ENCODE results near the gene TEDC1. TPM values are rescaled to one million over a fixed set of nuclear protein-coding genes. Genes with fewer than 3 reads are reported as not detected.

Gene TEDC1
- polyA plus RNA-seq, 1 donor from 2014 or later, result 11.8 TPM

- H3K9me3 Mint-ChIP-seq, result no peaks in the 10 kb centered on the region
- H3K4me1 Mint-ChIP-seq, result no peaks in the 10 kb centered on the region
- no peaks in the 10 kb centered on the region for H3K36me3 Mint-ChIP-seq
- no peak overlapping the region for H3K27ac Mint-ChIP-seq
- H3K4me3 Mint-ChIP-seq, result no peak overlapping the region
- H3K27me3 Mint-ChIP-seq, result no peaks in the 10 kb centered on the region
These were observed 23.0 kb upstream of the TEDC1 start for GRCh38 chr14:105467942-105468471.

GRCh38 chr14:105468621-105469241 lies 22.3 kb upstream of the TEDC1 start:
- no peaks in the 10 kb centered on the region for H3K9me3 Mint-ChIP-seq
- H3K27me3 Mint-ChIP-seq, result no peaks in the 10 kb centered on the region
- no peak overlapping the region for H3K4me3 Mint-ChIP-seq
- no peaks in the 10 kb centered on the region for H3K4me1 Mint-ChIP-seq
- no peaks in the 10 kb centered on the region for H3K36me3 Mint-ChIP-seq
- H3K27ac Mint-ChIP-seq, result no peak overlapping the region

- Mint-ChIP-seq H3K9me3 (no peaks in the 10 kb centered on the region), H3K27ac (no peak overlapping the region), H3K4me3 (peak overlapping the region in 1 of 4 donors; percentile 12), H3K27me3 (no peaks in the 10 kb centered on the region), H3K4me1 (no peaks in the 10 kb centered on the region), H3K36me3 (no peaks in the 10 kb centered on the region)
These were observed 21.3 kb upstream of the TEDC1 start for GRCh38 chr14:105469456-105470349.

- no peak overlapping the region for H3K27ac Mint-ChIP-seq
- no peaks in the 10 kb centered on the region for H3K9me3 Mint-ChIP-seq
- no peaks in the 10 kb centered on the region for H3K4me1 Mint-ChIP-seq
- H3K36me3 Mint-ChIP-seq, result no peaks in the 10 kb centered on the region
- H3K4me3 Mint-ChIP-seq, result no peak overlapping the region
- H3K27me3 Mint-ChIP-seq, result peaks cover 2% of the 10 kb centered on the region
These were observed 20.4 kb upstream of the TEDC1 start for GRCh38 chr14:105470350-105471296.

- no peaks in the 10 kb centered on the region for H3K36me3 Mint-ChIP-seq
- H3K9me3 Mint-ChIP-seq, result no peaks in the 10 kb centered on the region
- no peak overlapping the region for H3K27ac Mint-ChIP-seq
- H3K4me3 Mint-ChIP-seq, result no peak overlapping the region
- no peaks in the 10 kb centered on the region for H3K4me1 Mint-ChIP-seq
- H3K27me3 Mint-ChIP-seq, result peaks cover 3% of the 10 kb centered on the region
These were observed 19.7 kb upstream of the TEDC1 start for GRCh38 chr14:105471297-105471821.

- Mint-ChIP-seq H3K36me3 (no peaks in the 10 kb centered on the region), H3K27me3 (peaks cover 3% of the 10 kb centered on the region), H3K9me3 (no peaks in the 10 kb centered on the region), H3K27ac (no peak overlapping the region), H3K4me3 (no peak overlapping the region), H3K4me1 (peaks cover 0 to 2% (median 0%) of the 10 kb centered on the region in 3 donors)
These were observed 19.1 kb upstream of the TEDC1 start for GRCh38 chr14:105471823-105472485.

GRCh38 chr14:105472486-105472991 lies 18.5 kb upstream of the TEDC1 start:
- Mint-ChIP-seq H3K36me3 (no peaks in the 10 kb centered on the region), H3K27me3 (peaks cover 7% of the 10 kb centered on the region), H3K4me1 (peaks cover 0 to 6% (median 2%) of the 10 kb centered on the region in 3 donors), H3K27ac (no peak overlapping the region), H3K4me3 (peak overlapping the region in 1 of 4 donors; percentile 37), H3K9me3 (no peaks in the 10 kb centered on the region)

- Mint-ChIP-seq H3K4me1 (peaks cover 0 to 6% (median 2%) of the 10 kb centered on the region in 3 donors), H3K9me3 (no peaks in the 10 kb centered on the region), H3K27me3 (peaks cover 7% of the 10 kb centered on the region), H3K27ac (peak overlapping the region in 1 of 3 donors; percentile 92), H3K4me3 (peak overlapping the region; percentile 67 to 93 (median 84)), H3K36me3 (no peaks in the 10 kb centered on the region)
These were observed 17.9 kb upstream of the TEDC1 start for GRCh38 chr14:105473033-105473676.

- H3K36me3 Mint-ChIP-seq, result no peaks in the 10 kb centered on the region
- H3K4me3 Mint-ChIP-seq, result peak overlapping the region; percentile 67 to 93 (median 84)
- H3K4me1 Mint-ChIP-seq, result peaks cover 0 to 6% (median 2%) of the 10 kb centered on the region in 3 donors
- H3K27ac Mint-ChIP-seq, result peak overlapping the region; percentile 35 to 92 (median 86)
- no peaks in the 10 kb centered on the region for H3K9me3 Mint-ChIP-seq
- peaks cover 7% of the 10 kb centered on the region for H3K27me3 Mint-ChIP-seq
These were observed 17.2 kb upstream of the TEDC1 start for GRCh38 chr14:105473677-105474482.

- Mint-ChIP-seq H3K27ac (peak within 1 kb of the TSS; percentile 35 to 97 (median 86)), H3K9me3 (no peaks in the 10 kb centered on the region), H3K4me1 (peaks cover under 1 to 7% (median 2%) of the 10 kb centered on the region in 3 donors), H3K36me3 (no peaks in the 10 kb centered on the region), H3K27me3 (peaks cover 7% of the 10 kb centered on the region), H3K4me3 (peak within 1 kb of the TSS; percentile 78 to 93 (median 84))
These were observed 16.4 kb upstream of the TEDC1 start, which contains the start of gene CRIP2 for GRCh38 chr14:105474483-105475268. TSS of gene CRIP2 (plus strand) at chr14:105474821. CDS start at chr14:105474863, 42 bp downstream.

- H3K27ac Mint-ChIP-seq, result peak overlapping the region in 2 of 3 donors; percentile 31 to 97
- peaks cover 4 to 14% (median 5%) of the 10 kb centered on the region in 3 donors for H3K4me1 Mint-ChIP-seq
- H3K27me3 Mint-ChIP-seq, result peaks cover 7% of the 10 kb centered on the region
- peak overlapping the region; percentile 41 to 78 (median 76) for H3K4me3 Mint-ChIP-seq
- no peaks in the 10 kb centered on the region for H3K9me3 Mint-ChIP-seq
- H3K36me3 Mint-ChIP-seq, result no peaks in the 10 kb centered on the region
These were observed 15.6 kb upstream of the TEDC1 start for GRCh38 chr14:105475269-105476096.
